ENCODE data around the gene RAPGEF5. TPM values are rescaled to one million over a fixed set of nuclear protein-coding genes. Genes with fewer than 3 reads are reported as not detected.

RAPGEF5 gene
- polyA plus RNA-seq, 1 donor (not counting 4 experiments of a cell fraction or from before 2014, with no cell fraction given): 2.1 TPM

DNA sequence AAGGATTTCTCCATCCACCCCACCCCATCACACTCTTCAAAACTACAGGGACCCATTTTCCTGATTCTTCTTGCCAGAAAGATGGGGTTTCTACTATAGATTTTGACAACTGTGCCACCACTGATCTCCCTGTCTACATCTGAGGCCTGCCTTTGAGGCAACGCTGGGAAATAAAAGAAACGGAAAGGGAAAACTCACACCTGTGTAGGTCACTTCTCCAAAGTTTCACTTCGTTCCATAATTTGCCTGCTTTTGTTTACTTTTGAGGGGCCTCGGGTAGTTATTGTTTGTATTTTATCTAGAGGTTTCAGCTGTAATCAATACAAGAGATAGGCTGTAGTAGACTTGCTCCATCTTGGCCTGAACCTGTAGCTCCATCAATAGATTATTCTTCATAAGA is 56.1 kb downstream of the RAPGEF5 start:
- Histone ChIP-seq H3K9ac (ENCODE audit: control insufficient read depth, extremely low read depth, insufficient read depth, low read length) (no peak overlapping the region), H3K27ac (ENCODE audit: control insufficient read depth, insufficient read depth, low read length) (no peak overlapping the region), H2AFZ (ENCODE audit: control insufficient read depth, low read length) (no peak overlapping the region), H3K9me1 (ENCODE audit: control insufficient read depth, extremely low read depth, insufficient read depth, low read length) (no peaks in the 10 kb centered on the region), H3K9me3 (ENCODE audit: control insufficient read depth, low read depth, low read length) (no peaks in the 10 kb centered on the region), H3K79me2 (ENCODE audit: control insufficient read depth, insufficient read depth, low read length) (no peaks in the 10 kb centered on the region), H3K36me3 (ENCODE audit: control insufficient read depth in 2 of 2, extremely low read depth in 1 of 2, insufficient read depth in 2 of 2, low read length in 2 of 2) (peaks cover 0 to 2% of the 10 kb centered on the region in 2 experiments), H4K20me1 (ENCODE audit: control insufficient read depth, extremely low read depth, insufficient read depth, low read length) (no peaks in the 10 kb centered on the region), H3K27me3 (ENCODE audit: control insufficient read depth, extremely low read depth, insufficient read depth, low read length) (no peaks in the 10 kb centered on the region), H3K4me3 (ENCODE audit: control insufficient read depth in 2 of 3, extremely low read depth in 1 of 3, insufficient read depth in 2 of 3, low read depth in 1 of 3, low read length in 3 of 3) (no peak overlapping the region), H3K4me2 (ENCODE audit: control insufficient read depth, extremely low read depth, insufficient read depth, low read depth, low read length) (no peak overlapping the region), H3K4me1 (ENCODE audit: control insufficient read depth, extremely low read depth, insufficient read depth, low read length) (no peaks in the 10 kb centered on the region)
- no peak for DNase-seq (ENCODE audit: low read depth, low spot score)
- no peak for FAIRE-seq
- dilution Hi-C loops (cut with MboI; ENCODE audit: extremely low pct_ligation_motif_present, low sequenced_read_pairs): no loop called here
- no peak for TF ChIP-seq CTCF (optimal IDR thresholded peaks at IDR 0.05 in 1 of 3, IDR thresholded peaks at IDR 0.05 in 1 of 3, conservative IDR thresholded peaks at IDR 0.05 in 1 of 3; ENCODE audit: extremely low read depth in 1 of 3, insufficient read depth in 2 of 3, low read length in 3 of 3)
- no peak for TF ChIP-seq EZH2 (IDR thresholded peaks at IDR 0.05; ENCODE audit: low read length)

- no peak overlapping the region for H3K4me3 ChIP-seq (ENCODE audit: control insufficient read depth in 2 of 3, extremely low read depth in 1 of 3, insufficient read depth in 2 of 3, low read depth in 1 of 3, low read length in 3 of 3)
- H3K9me3 ChIP-seq (ENCODE audit: control insufficient read depth, low read depth, low read length): no peaks in the 10 kb centered on the region
- dilution Hi-C loops (cut with MboI; ENCODE audit: extremely low pct_ligation_motif_present, low sequenced_read_pairs): no loop called here
- FAIRE-seq (no peak), DNase-seq (ENCODE audit: low read depth, low spot score) (no peak)
- H3K79me2 ChIP-seq (ENCODE audit: control insufficient read depth, insufficient read depth, low read length): no peaks in the 10 kb centered on the region
- no peak overlapping the region for H3K27ac ChIP-seq (ENCODE audit: control insufficient read depth, insufficient read depth, low read length)
- no peaks in the 10 kb centered on the region for H4K20me1 ChIP-seq (ENCODE audit: control insufficient read depth, extremely low read depth, insufficient read depth, low read length)
- H3K36me3 ChIP-seq (ENCODE audit: control insufficient read depth in 2 of 2, extremely low read depth in 1 of 2, insufficient read depth in 2 of 2, low read length in 2 of 2): no peaks in the 10 kb centered on the region
- H3K9ac ChIP-seq (ENCODE audit: control insufficient read depth, extremely low read depth, insufficient read depth, low read length): no peak overlapping the region
- H3K4me1 ChIP-seq (ENCODE audit: control insufficient read depth, extremely low read depth, insufficient read depth, low read length): no peaks in the 10 kb centered on the region
- H3K4me2 ChIP-seq (ENCODE audit: control insufficient read depth, extremely low read depth, insufficient read depth, low read depth, low read length): no peak overlapping the region
- H2AFZ ChIP-seq (ENCODE audit: control insufficient read depth, low read length): no peak overlapping the region
- no peaks in the 10 kb centered on the region for H3K27me3 ChIP-seq (ENCODE audit: control insufficient read depth, extremely low read depth, insufficient read depth, low read length)
- no peaks in the 10 kb centered on the region for H3K9me1 ChIP-seq (ENCODE audit: control insufficient read depth, extremely low read depth, insufficient read depth, low read length)
- TF ChIP-seq EZH2 (IDR thresholded peaks at IDR 0.05; ENCODE audit: low read length) (no peak), CTCF (optimal IDR thresholded peaks at IDR 0.05 in 1 of 3, IDR thresholded peaks at IDR 0.05 in 1 of 3, conservative IDR thresholded peaks at IDR 0.05 in 1 of 3; ENCODE audit: extremely low read depth in 1 of 3, insufficient read depth in 2 of 3, low read length in 3 of 3) (peak in 1 of 3 experiments; percentile 20)
These were observed 60.0 kb downstream of the RAPGEF5 start for GRCh38 chr7:22296916-22297315.

Data from keratinocyte (primary cell).